Suprapubic skin (tissue), 4 donors: ENCODE data around the gene ANKRD11. TPM values are rescaled to one million over a fixed set of nuclear protein-coding genes. Genes with fewer than 3 reads are reported as not detected.
"Not testable (repeated sequence)": the region's sequence is repeated elsewhere in the genome, so short reads cannot be mapped to it uniquely, and the experiment has no call there.

Source experiments
- DNase-seq, 2 donors: peaks; one replicate each; pipeline ENCODE4 v3.0.0-alpha.2; 2019; ENCODE audit warnings: low spot score in 2 of 2
- H3K27ac ChIP-seq: fragments of 200-600 bp; sonication (generic); one replicate; pipeline ENCODE4 v1.5.1; 2019
- H3K27me3 ChIP-seq: fragments of 200-600 bp; sonication (generic); one replicate; pipeline ENCODE4 v1.5.1; 2019
- H3K36me3 ChIP-seq: fragments of 200-600 bp; sonication (generic); one replicate; pipeline ENCODE4 v1.5.1; 2019
- H3K4me1 ChIP-seq: fragments of 200-600 bp; sonication (generic); one replicate; pipeline ENCODE4 v1.5.1; 2019
- H3K4me3 ChIP-seq: fragments of 200-600 bp; sonication (generic); one replicate; pipeline ENCODE4 v1.5.1; 2019; ENCODE audit warnings: mild to moderate bottlenecking
- H3K9me3 ChIP-seq: fragments of 200-600 bp; sonication (generic); one replicate; pipeline ENCODE4 v1.5.1; 2019
- EP300 ChIP-seq: sonication (generic); formaldehyde crosslinking; IDR thresholded peaks from one replicate; pipeline ENCODE4 v1.6.1; 2017; ENCODE audit warnings: antibody characterized with exemption
- POLR2A ChIP-seq, 2 donors: fragments of 450-650 bp; IDR thresholded peaks; one replicate each; pipeline ENCODE4 v1.6.1; 2017; ENCODE audit warnings: antibody characterized with exemption in 2 of 2, mild to moderate bottlenecking in 2 of 2, moderate library complexity in 2 of 2
- POLR2AphosphoS5 ChIP-seq, 3 donors: sonication (generic); formaldehyde crosslinking; IDR thresholded peaks; one replicate each; pipeline ENCODE4 v1.6.1; 2017; ENCODE audit warnings: antibody characterized with exemption in 3 of 3
- WGBS: methylation state at CpG from one replicate; pipeline ENCODE4 v1.1.5; 2018; 5-methylcytosine and 5-hydroxymethylcytosine counted together
- total RNA-seq, 4 donors: library from RNA; depleted of rRNA; stranded (reverse); fragments of >200 nt; gene quantifications; one replicate each; pipeline ENCODE4 v1.1.0, GENCODE V29; 2016
- TF ChIP-seq, protein P1 (sequence below), 2 donors: fragments of 200-600 bp in 1 of 2; fragments of 450-650 bp in 1 of 2; sonication (generic) in 1 of 2; IDR thresholded peaks; one replicate each; pipeline ENCODE4 v1.5.1; 2016 to 2019; ENCODE audit warnings: antibody characterized with exemption in 2 of 2, mild to moderate bottlenecking in 1 of 2, moderate library complexity in 1 of 2

Gene ANKRD11
- total RNA-seq, 4 donors from 2014 or later = 85.4 to 212 (median 127) TPM

DNA sequence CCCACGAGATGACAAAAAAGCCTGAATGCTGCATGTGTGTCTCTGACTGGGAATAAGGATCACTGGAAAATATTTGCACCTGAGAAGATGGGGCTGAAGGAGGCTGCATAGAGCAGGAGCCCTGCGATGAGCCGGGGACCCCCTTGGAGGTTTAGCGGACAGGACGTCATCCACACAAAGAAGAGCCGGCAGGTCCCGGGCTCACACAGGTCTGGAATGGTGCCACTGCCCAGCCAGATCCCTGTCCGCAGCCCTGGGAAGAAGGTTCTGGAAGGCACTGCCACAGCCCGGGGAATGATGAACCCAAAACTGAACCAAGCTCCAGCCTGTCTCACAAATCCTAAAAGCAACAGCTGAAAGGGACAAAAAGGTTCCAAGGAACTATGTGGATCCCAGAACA lies 101.8 kb downstream of the ANKRD11 start:
- H3K4me3 ChIP-seq = no peak overlapping the region
- no peak overlapping the region for H3K27ac ChIP-seq
- no peaks in the 10 kb centered on the region for H3K9me3 ChIP-seq
- TF ChIP-seq, protein P1, sequence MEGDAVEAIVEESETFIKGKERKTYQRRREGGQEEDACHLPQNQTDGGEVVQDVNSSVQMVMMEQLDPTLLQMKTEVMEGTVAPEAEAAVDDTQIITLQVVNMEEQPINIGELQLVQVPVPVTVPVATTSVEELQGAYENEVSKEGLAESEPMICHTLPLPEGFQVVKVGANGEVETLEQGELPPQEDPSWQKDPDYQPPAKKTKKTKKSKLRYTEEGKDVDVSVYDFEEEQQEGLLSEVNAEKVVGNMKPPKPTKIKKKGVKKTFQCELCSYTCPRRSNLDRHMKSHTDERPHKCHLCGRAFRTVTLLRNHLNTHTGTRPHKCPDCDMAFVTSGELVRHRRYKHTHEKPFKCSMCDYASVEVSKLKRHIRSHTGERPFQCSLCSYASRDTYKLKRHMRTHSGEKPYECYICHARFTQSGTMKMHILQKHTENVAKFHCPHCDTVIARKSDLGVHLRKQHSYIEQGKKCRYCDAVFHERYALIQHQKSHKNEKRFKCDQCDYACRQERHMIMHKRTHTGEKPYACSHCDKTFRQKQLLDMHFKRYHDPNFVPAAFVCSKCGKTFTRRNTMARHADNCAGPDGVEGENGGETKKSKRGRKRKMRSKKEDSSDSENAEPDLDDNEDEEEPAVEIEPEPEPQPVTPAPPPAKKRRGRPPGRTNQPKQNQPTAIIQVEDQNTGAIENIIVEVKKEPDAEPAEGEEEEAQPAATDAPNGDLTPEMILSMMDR (IDR thresholded peaks at IDR 0.05) = no peak
- no peak for TF ChIP-seq POLR2AphosphoS5 (IDR thresholded peaks at IDR 0.05)
- no peak for TF ChIP-seq POLR2A (IDR thresholded peaks at IDR 0.05)
- no peak for TF ChIP-seq EP300
- no peaks in the 10 kb centered on the region for H3K27me3 ChIP-seq
- H3K4me1 ChIP-seq = peaks cover 37% of the 10 kb centered on the region
- 95% methylated on average over 8 of the region's 9 CpGs for WGBS
- no peaks in the 10 kb centered on the region for H3K36me3 ChIP-seq
- DNase-seq = no peak

DNA sequence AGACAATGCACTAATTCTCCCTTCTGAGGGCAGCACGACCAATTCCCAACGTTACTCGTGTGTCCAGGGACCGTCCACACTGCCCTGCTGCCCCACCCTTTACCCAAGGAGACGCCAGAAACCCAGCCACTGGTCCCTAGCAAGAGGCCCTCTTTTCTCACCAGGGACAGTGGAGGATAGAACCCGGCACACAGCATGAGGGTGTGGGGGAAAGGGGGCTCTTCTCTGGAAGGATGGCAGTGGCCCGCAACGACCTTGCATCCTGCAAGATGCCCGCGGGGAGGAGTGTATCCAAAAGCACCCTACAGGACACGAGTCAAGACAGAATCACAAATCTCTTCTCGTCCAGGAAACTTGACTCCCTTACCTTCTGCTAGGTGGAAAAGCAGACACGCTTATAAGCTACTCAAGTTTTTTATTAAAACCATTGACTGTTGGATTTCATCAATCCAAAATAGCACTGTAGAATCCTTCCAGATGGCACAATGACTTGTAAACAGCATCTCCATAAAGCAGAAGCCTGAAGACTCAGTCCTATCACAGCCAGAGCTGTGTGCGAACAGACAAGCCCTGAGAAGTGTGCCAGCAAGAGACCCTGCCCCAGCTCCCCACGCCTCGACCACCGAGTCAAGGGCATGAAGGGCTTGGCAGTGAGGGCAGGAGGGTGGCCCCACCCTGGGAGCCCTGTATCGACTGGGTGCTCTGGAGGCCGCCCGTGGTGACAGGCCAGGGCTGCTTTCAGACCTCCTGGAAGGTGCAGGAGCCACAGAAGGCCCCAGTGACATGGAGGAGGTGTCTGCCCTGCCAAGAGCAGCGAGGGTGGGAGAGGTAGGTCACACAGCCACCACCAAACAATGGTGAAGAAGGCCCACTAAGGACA lies 103.8 kb downstream of the ANKRD11 start:
- peaks cover 40% of the 10 kb centered on the region for H3K4me1 ChIP-seq
- no peak overlapping the region for H3K27ac ChIP-seq
- DNase-seq = no peak
- WGBS = 79% methylated on average over 14 of the region's 21 CpGs
- TF ChIP-seq POLR2AphosphoS5 (IDR thresholded peaks at IDR 0.05) (no peak), EP300 (no peak), POLR2A (IDR thresholded peaks at IDR 0.05) (no peak)
- TF ChIP-seq, protein P1 (IDR thresholded peaks at IDR 0.05) = no peak
- H3K9me3 ChIP-seq = no peaks in the 10 kb centered on the region
- no peaks in the 10 kb centered on the region for H3K27me3 ChIP-seq
- no peaks in the 10 kb centered on the region for H3K36me3 ChIP-seq
- H3K4me3 ChIP-seq = no peak overlapping the region

DNA sequence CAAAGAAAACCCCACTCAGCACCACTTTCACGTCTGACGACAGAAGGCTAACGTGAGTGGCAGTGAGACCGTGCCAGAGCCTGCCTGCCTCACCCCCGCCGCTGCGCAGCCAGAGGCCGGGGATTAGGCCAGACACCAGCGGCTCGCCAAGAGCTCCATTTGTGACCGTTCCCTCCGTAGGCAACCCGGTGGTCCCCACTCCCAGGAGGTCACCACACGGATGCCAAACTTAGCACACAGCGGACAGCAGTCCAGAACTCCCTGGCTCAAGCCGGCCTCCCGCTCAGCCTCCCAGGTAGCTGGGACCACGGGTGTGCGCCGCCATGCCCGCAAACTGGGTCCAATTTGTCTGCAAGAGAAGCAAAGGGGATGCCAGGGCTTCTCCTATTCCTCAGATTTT lies 104.6 kb downstream of the ANKRD11 start:
- TF ChIP-seq EP300 (no peak), POLR2AphosphoS5 (IDR thresholded peaks at IDR 0.05) (no peak), POLR2A (IDR thresholded peaks at IDR 0.05) (no peak)
- TF ChIP-seq, protein P1 (IDR thresholded peaks at IDR 0.05) = no peak
- Histone ChIP-seq H3K4me1 (peaks cover 38% of the 10 kb centered on the region), H3K27me3 (no peaks in the 10 kb centered on the region), H3K9me3 (no peaks in the 10 kb centered on the region), H3K36me3 (no peaks in the 10 kb centered on the region), H3K4me3 (no peak overlapping the region), H3K27ac (no peak overlapping the region)
- DNase-seq = no peak
- 96% methylated on average over 21 of the region's 21 CpGs for WGBS

DNA sequence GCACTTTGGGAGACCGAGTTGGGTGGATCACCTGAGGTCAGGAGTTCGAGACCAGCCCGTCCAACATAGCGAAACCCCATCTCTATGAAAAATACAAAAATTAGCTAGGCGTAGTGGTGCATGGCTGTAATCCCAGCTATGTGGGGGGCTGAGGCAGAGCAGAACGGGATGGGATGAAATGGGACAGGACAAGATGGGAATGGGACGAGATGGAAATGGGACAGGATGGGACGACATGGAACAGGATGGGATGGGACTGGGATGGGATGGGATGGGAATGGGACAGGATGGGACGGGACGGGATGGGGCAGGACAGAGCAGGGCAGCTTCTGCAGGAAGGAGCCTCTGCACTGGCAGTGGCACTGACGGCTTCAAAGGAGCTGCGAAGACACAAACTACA lies 106.1 kb downstream of the ANKRD11 start:
- Histone ChIP-seq H3K27me3 (no peaks in the 10 kb centered on the region), H3K4me3 (no peak overlapping the region), H3K27ac (no peak overlapping the region), H3K36me3 (no peaks in the 10 kb centered on the region), H3K4me1 (peaks cover 52% of the 10 kb centered on the region), H3K9me3 (no peaks in the 10 kb centered on the region)
- no peak for DNase-seq
- WGBS = 94% methylated on average over 12 of the region's 12 CpGs
- TF ChIP-seq, protein P1 (IDR thresholded peaks at IDR 0.05) = no peak

DNA sequence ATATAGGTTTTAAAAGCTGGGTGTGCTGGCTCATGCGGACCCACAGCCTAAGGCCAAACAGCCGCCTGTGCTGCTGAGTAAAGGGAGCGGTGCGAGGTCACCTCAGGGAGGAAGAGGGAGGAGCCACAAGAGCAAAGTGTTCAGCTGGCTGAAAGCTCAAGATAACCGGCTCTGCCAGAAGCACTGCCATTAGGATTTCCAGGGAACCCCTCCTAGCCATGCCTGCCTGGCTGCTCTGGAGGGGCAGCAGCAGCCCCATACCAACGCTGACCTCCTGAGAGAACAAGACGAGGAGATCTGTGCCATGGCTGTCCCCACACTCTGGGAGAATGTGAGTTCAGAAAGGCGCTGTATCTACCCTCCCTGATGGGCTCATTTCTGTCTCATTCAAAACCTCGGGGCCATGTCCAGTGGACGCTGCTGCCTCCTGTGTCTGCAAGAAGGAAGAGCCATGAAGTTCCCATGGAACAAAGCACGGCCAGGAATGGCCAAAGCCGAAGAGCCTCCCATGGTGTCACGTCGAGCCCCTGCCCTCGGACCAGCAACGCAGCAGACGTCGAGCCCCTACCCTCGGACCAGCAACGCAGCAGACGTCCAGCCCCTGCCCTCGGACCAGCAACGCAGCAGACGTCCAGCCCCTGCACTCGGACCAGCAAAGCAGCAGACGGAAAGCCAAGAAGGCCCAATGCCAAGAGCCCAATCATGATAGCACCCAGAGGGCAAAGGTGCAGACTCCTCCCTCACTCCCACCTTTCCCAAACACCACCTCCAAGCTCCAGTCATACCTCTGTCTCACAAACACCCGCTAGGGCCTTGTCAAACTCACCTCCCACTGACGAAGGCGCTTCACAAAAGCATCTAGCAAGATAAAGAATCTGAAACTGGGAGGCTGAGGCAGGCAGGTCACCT lies 107.0 kb downstream of the ANKRD11 start:
- no peak for DNase-seq

DNA sequence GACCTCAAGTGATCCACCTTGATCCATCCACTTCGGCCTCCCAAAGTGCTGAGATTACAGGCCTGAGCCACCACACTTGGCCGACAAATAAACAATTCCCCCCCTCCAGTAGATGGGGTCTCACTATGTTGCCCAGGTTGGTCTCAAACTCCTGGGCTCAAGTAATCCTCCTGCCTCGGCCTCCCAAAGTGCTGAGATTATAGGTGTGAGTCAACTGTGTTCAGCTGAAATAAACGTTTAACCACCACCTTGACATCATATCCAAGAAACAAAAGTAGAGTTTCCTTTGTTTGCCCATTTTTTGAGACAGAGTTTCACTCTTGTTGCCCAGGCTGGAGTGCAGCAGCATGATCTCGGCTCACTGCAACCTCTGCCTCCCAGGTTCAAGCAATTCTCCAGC lies 107.8 kb downstream of the ANKRD11 start:
- not testable (repeated sequence) for H3K27ac ChIP-seq
- peaks cover 62% of the 10 kb centered on the region for H3K4me1 ChIP-seq
- 78% methylated on average over 5 of the region's 5 CpGs for WGBS

More for the DNA sequence above, 107.0 kb downstream of the ANKRD11 start:
- H3K9me3 ChIP-seq = no peaks in the 10 kb centered on the region
- no peaks in the 10 kb centered on the region for H3K27me3 ChIP-seq
- WGBS = 35% methylated on average over 9 of the region's 29 CpGs
- TF ChIP-seq EP300 (no peak), POLR2AphosphoS5 (IDR thresholded peaks at IDR 0.05) (no peak), POLR2A (IDR thresholded peaks at IDR 0.05) (no peak)
- TF ChIP-seq, protein P1 (IDR thresholded peaks at IDR 0.05) = no peak
- H3K4me3 ChIP-seq = no peak overlapping the region
- peaks cover 61% of the 10 kb centered on the region for H3K4me1 ChIP-seq
- H3K27ac ChIP-seq = no peak overlapping the region
- H3K36me3 ChIP-seq = no peaks in the 10 kb centered on the region

More for the DNA sequence above, 107.8 kb downstream of the ANKRD11 start:
- H3K9me3 ChIP-seq, H3K27me3 ChIP-seq, H3K36me3 ChIP-seq, DNase-seq, H3K4me3 ChIP-seq: not testable (repeated sequence)
